WTC11 (cell line): ENCODE data around the gene GLG1. TPM values are rescaled to one million over a fixed set of nuclear protein-coding genes. Genes with fewer than 3 reads are reported as not detected.

ENCODE experiments used
- ATAC-seq: fragments of 200-7000 bp; cut with Tn5 transposase; 2 replicates; pipeline ENCODE4 v1.10.0; 2021; ENCODE audit warnings: mild to moderate bottlenecking, moderate library complexity
- CTCF ChIA-PET: fragments of 300-600 bp; sonication (Branson Sonifier 250); formaldehyde crosslinking; loops from one replicate; lab custom pipeline; 2021; ENCODE audit warnings: antibody characterized with exemption; lab: Charles Lee
- POLR2A ChIA-PET: fragments of 350-600 bp; sonication (Branson Sonifier 250); formaldehyde crosslinking; loops from one replicate; lab custom pipeline; 2021; ENCODE audit warnings: antibody characterized with exemption; lab: Charles Lee
- DNase-seq: peaks from one replicate; pipeline ENCODE4 v3.0.0; 2021; ENCODE audit warnings: low spot score
- H3K27ac Mint-ChIP-seq: 2 replicates; pipeline ENCODE4 v1.8.0; 2021; ENCODE audit warnings: mixed read lengths
- H3K27me3 Mint-ChIP-seq: 2 replicates; pipeline ENCODE4 v1.8.0; 2021; ENCODE audit warnings: low read depth, mild to moderate bottlenecking, moderate library complexity, mixed read lengths
- H3K36me3 Mint-ChIP-seq: 2 replicates; pipeline ENCODE4 v1.8.0; 2021; ENCODE audit warnings: mixed read lengths
- H3K4me1 Mint-ChIP-seq: 2 replicates; pipeline ENCODE4 v1.8.0; 2022; ENCODE audit warnings: mixed read lengths
- H3K4me3 Mint-ChIP-seq: 2 replicates; pipeline ENCODE4 v1.8.0; 2021; ENCODE audit warnings: mild to moderate bottlenecking, moderate library complexity, mixed read lengths
- H3K9me3 Mint-ChIP-seq: 2 replicates; pipeline ENCODE4 v1.8.0; 2021; ENCODE audit warnings: mixed read lengths
- AFF4 ChIP-seq: sonication (generic); formaldehyde crosslinking; IDR thresholded peaks from 2 replicates; pipeline ENCODE4 v1.8.1; 2023; ENCODE audit warnings: mild to moderate bottlenecking, missing genetic modification reagents, borderline replicate concordance
- ATF1 ChIP-seq: sonication (generic); formaldehyde crosslinking; IDR thresholded peaks from 2 replicates; pipeline ENCODE4 v1.8.1; 2023; ENCODE audit warnings: mild to moderate bottlenecking, moderate library complexity, missing genetic modification reagents
- CDX4 ChIP-seq: fragments of 250-450 bp; sonication (Bioruptor Pico); IDR thresholded peaks from 2 replicates; pipeline ENCODE4 v1.9.0; 2021; ENCODE audit warnings: moderate library complexity, mild to moderate bottlenecking, inconsistent platforms, borderline replicate concordance
- CREB1 ChIP-seq: sonication (generic); formaldehyde crosslinking; IDR thresholded peaks from 2 replicates; pipeline ENCODE4 v1.8.0; 2023; ENCODE audit warnings: mild to moderate bottlenecking, missing genetic modification reagents
- ESRRA ChIP-seq: sonication (generic); formaldehyde crosslinking; IDR thresholded peaks from 2 replicates; pipeline ENCODE4 v1.8.1; 2022; ENCODE audit warnings: mild to moderate bottlenecking, missing genetic modification reagents, borderline replicate concordance
- FOXK1 ChIP-seq: sonication (generic); formaldehyde crosslinking; IDR thresholded peaks from 2 replicates; pipeline ENCODE4 v1.8.0; 2022; ENCODE audit warnings: mild to moderate bottlenecking, moderate library complexity, missing genetic modification reagents
- FOXP4 ChIP-seq: sonication (generic); formaldehyde crosslinking; IDR thresholded peaks from 2 replicates; pipeline ENCODE4 v1.8.0; 2022; ENCODE audit warnings: mild to moderate bottlenecking, missing genetic modification reagents
- GABPB1 ChIP-seq: sonication (generic); formaldehyde crosslinking; IDR thresholded peaks from 2 replicates; pipeline ENCODE4 v1.8.1; 2023; ENCODE audit warnings: mild to moderate bottlenecking, missing genetic modification reagents
- KAT7 ChIP-seq: sonication (generic); formaldehyde crosslinking; IDR thresholded peaks from 2 replicates; pipeline ENCODE4 v1.8.1; 2023; ENCODE audit warnings: missing genetic modification reagents, mild to moderate bottlenecking, borderline replicate concordance
- NFE2L1 ChIP-seq: sonication (generic); formaldehyde crosslinking; IDR thresholded peaks from 2 replicates; pipeline ENCODE4 v1.8.1; 2023; ENCODE audit warnings: missing genetic modification reagents
- NFYB ChIP-seq: sonication (generic); formaldehyde crosslinking; conservative IDR thresholded peaks from 2 replicates; pipeline ENCODE4 v1.8.0; 2022; ENCODE audit warnings: low read depth, missing genetic modification reagents
- NR1H2 ChIP-seq: sonication (generic); formaldehyde crosslinking; IDR thresholded peaks from 2 replicates; pipeline ENCODE4 v1.9.0; 2021; ENCODE audit warnings: mild to moderate bottlenecking, moderate library complexity, missing genetic modification reagents
- NR2C2 ChIP-seq: sonication (generic); formaldehyde crosslinking; IDR thresholded peaks from 2 replicates; pipeline ENCODE4 v1.8.0; 2022; ENCODE audit warnings: mild to moderate bottlenecking, missing genetic modification reagents
- OVOL2 ChIP-seq: fragments of 250-450 bp; sonication (Bioruptor Pico); IDR thresholded peaks from 2 replicates; pipeline ENCODE4 v1.9.0; 2021; ENCODE audit warnings: mild to moderate bottlenecking, borderline replicate concordance
- PREB ChIP-seq: sonication (generic); formaldehyde crosslinking; IDR thresholded peaks from 2 replicates; pipeline ENCODE4 v1.8.1; 2022; ENCODE audit warnings: mild to moderate bottlenecking, missing genetic modification reagents, moderate library complexity, borderline replicate concordance
- USF1 ChIP-seq: sonication (generic); formaldehyde crosslinking; IDR thresholded peaks from 2 replicates; pipeline ENCODE4 v1.8.0; 2022; ENCODE audit warnings: mild to moderate bottlenecking, missing genetic modification reagents
- ZMAT4 ChIP-seq: fragments of 250-450 bp; sonication (Bioruptor Pico); IDR thresholded peaks from 2 replicates; pipeline ENCODE4 v1.9.0; 2021; ENCODE audit warnings: mild to moderate bottlenecking
- ZNF263 ChIP-seq: sonication (generic); formaldehyde crosslinking; IDR thresholded peaks from 2 replicates; pipeline ENCODE4 v1.8.1; 2022; ENCODE audit warnings: low read depth, mild to moderate bottlenecking, moderate library complexity, missing genetic modification reagents
- ZNF396 ChIP-seq: fragments of 250-450 bp; sonication (Bioruptor Pico); IDR thresholded peaks from 2 replicates; pipeline ENCODE4 v1.8.0; 2021; ENCODE audit warnings: mild to moderate bottlenecking, moderate library complexity, borderline replicate concordance
- ZNF512 ChIP-seq: sonication (generic); formaldehyde crosslinking; IDR thresholded peaks from 2 replicates; pipeline ENCODE4 v1.8.1; 2022; ENCODE audit warnings: missing genetic modification reagents, borderline replicate concordance
- total RNA-seq: library from RNA; stranded (reverse); gene quantifications from 3 replicates; pipeline ENCODE4 v1.2.3, GENCODE V29; 2021

The GLG1 gene
- total RNA-seq, 1 experiment from 2014 or later = 156 TPM

- no peak overlapping the region for H3K4me3 Mint-ChIP-seq
- peaks cover 8% of the 10 kb centered on the region for H3K4me1 Mint-ChIP-seq
- H3K27ac Mint-ChIP-seq = no peak overlapping the region
- ATAC-seq (no peak), DNase-seq (no peak)
- ChIA-PET POLR2A (no interaction called here), CTCF (no interaction called here)
- H3K9me3 Mint-ChIP-seq = no peaks in the 10 kb centered on the region
- peaks cover 30% of the 10 kb centered on the region for H3K36me3 Mint-ChIP-seq
- TF ChIP-seq FOXK1 (CRISPR knock-in tag) (no peak), CDX4 (no peak), ZNF263 (CRISPR knock-in tag) (no peak), NR1H2 (CRISPR knock-in tag) (no peak), KAT7 (CRISPR knock-in tag) (no peak), FOXP4 (no peak), USF1 (CRISPR knock-in tag) (no peak), OVOL2 (CRISPR knock-in tag) (no peak), AFF4 (no peak), NFYB (no peak), NR2C2 (CRISPR knock-in tag) (no peak), NFE2L1 (CRISPR knock-in tag) (no peak), PREB (CRISPR knock-in tag) (no peak), ESRRA (CRISPR knock-in tag) (no peak), GABPB1 (CRISPR knock-in tag) (no peak), ZNF512 (CRISPR knock-in tag) (no peak), CREB1 (CRISPR knock-in tag) (no peak), ZNF396 (CRISPR knock-in tag) (no peak), ATF1 (no peak), ZMAT4 (CRISPR knock-in tag) (no peak)
- H3K27me3 Mint-ChIP-seq = no peaks in the 10 kb centered on the region
Measured at GRCh38 chr16:74617206-74617788, 10.4 kb upstream of the GLG1 start.
